ENCODE measurements around the gene NID1.

NID1 gene

DNA sequence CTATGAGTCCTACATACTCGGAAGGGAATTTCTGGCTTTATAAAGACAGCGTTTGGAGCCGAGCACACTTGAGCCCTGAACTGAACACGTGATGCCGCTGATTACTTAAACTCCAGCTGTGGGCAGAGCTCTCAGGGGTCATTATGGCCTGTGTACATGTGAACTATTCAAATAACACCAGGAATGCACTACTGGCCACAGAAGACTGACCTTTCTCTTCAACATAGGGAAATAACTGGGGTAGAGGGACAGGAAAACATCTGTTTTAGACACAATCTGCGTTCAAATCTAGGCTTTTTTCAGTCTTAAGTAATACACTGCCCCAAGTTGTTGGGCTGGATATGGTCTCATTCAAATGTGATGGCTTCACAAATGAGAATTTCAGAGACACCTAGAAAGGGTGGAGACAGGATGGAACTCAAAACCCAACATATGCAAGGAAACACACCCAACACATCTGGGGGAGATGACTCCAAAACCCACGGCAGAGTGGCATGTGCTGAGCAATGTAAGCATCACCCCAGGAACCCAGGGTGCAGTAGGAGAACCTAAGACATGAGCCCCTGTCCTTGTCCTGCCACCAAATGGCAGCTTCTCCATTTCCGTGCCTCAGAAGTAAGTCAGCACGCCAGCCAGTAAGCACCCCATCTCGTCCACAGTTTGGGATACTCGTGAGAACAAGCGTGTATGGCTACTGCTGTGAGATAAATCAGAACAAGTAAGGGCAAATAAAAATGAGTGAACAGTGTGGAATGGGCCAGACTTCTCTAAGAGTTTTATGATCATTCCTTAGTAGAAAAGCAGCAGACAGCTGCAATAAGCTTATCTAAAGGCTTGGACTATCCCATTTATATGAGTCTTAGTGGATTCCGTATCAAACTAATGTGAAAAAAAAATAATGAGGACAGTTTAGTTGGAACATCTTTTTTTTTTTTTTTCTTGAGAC, 24.9 kb downstream of the NID1 start:
- no peak overlapping the region for H3K4me3 ChIP-seq (ENCODE audit: low read depth, low read length)
- DNase-seq (ENCODE audit: low read depth) = peak; percentile 68

DNA sequence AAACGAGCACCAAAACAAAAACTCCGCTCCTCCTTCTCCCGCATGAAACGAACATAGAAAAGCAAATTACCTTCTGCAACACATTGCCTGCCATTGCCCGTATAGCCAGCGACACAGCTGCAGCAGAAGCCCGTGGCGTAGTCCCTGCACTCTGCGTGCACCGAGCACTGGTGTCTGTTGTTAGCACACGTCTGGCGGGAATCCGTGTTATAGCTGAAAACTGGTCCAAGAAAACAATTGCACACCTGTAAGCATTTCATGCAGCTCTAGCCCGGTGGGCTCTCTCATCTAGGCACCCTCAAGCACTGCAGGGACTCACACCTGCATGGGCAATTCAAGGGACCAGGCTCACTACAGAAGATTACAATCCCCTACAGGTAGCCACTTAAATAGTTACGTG, 26.9 kb downstream of the NID1 start:
- DNase-seq (ENCODE audit: low read depth) = no peak
- H3K4me3 ChIP-seq (ENCODE audit: low read depth, low read length) = no peak overlapping the region

DNA sequence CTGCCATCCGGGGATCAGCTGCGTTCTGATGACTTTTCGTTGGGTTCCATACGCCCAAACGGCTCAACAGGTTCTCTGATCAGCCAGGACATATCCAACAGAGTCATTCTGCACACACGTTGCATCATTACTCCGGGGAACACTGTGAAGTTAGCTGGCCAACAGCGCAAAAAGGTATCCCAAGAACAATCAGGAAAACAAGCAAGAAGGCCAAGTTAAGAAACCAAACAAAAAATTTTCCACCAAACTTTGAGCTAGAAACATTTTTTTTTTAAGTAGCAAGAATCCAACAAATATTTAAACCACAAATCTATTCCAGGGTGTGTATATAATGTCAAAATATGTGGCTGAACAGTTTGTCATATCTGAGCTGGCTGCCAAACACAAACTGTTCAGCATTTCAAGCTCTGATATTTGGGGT, 29.2 kb downstream of the NID1 start:
- no peak overlapping the region for H3K4me3 ChIP-seq (ENCODE audit: low read depth, low read length)
- DNase-seq (ENCODE audit: low read depth) = no peak

DNA sequence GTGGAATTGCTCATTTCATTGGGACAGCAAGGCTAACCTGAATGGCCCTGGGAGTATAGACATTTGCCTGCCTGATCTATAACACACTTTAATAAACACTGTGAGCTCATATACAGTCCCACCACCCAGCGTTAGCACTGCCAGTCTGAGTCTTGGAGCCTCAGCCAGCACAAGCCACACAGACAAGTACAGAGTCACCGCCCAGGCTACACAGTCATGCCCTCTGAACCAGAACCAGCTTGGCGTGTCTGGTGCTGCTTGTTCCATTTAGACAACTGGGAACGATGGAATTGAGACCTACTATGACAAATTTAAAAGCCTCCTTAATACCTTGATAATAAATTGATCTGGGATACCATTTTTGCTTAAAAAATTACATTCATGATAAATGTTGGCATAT, 31.6 kb downstream of the NID1 start:
- no peak for DNase-seq (ENCODE audit: low read depth)
- no peak overlapping the region for H3K4me3 ChIP-seq (ENCODE audit: low read depth, low read length)

DNA sequence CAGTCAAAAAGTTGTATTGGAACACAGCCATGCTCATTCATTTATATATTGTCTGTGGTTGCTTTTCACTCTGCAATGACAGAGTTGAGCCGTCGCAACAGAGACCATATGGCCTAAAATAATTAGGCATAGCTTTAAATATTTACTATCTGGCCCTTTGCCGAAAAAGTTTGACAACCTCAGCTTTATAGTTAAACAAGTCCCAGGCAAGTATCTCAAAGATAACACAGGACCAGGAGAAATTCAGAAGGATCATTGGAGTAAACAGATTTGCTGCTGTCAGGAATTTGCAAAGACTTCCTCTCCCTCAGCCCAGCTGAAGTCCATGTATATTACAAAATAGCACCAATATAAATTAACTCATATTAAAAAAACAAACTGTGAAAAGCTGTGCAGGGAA, 34.4 kb downstream of the NID1 start:
- DNase-seq (ENCODE audit: low read depth) = no peak
- H3K4me3 ChIP-seq (ENCODE audit: low read depth, low read length) = no peak overlapping the region

DNA sequence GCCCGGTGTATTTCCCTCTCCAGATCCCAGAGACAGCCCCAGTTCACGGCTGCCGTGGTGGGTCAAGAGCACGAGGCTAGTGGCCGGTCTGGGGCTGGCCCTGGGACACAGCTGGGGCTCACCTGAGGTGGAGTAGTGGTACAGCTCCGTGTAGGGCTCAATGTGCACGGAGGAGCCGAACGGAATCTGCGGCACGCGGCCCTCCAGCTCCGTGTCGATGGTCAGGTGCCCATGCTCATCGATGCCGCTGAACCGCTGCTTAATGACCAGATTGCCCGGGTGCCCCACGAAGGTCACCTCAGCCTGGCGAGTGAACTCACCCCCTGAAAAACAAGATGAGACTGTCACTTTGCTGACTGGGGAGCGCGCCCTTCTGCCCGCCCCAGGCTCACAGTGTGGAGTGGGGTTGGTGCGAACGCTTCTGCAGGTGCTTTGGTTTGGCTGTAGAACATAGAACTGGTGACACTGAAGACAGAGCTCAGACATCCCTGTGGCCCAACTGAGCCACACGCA, 35.4 kb downstream of the NID1 start:
- no peak overlapping the region for H3K4me3 ChIP-seq (ENCODE audit: low read depth, low read length)
- no peak for DNase-seq (ENCODE audit: low read depth)

DNA sequence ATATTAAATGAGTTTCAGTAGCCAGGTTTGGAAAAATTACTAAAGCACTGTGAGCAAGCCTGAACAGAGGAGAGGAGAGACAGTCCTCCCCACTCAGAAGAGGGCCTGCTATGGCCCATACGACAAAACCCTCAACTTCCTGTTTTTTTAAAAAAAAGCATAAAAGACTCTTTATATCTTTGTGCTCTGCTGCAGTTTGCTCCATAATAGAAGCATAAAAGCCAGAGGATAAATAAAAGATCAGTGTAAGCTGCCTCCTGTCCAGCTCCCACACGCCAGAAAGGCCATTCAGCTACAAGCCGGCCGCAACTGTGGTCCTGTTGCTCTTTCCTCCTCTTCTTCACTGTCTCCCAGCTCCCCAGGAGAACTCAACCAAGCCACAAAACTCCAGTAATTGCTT, 37.8 kb downstream of the NID1 start:
- DNase-seq (ENCODE audit: low read depth) = no peak
- H3K4me3 ChIP-seq (ENCODE audit: low read depth, low read length) = no peak overlapping the region

DNA sequence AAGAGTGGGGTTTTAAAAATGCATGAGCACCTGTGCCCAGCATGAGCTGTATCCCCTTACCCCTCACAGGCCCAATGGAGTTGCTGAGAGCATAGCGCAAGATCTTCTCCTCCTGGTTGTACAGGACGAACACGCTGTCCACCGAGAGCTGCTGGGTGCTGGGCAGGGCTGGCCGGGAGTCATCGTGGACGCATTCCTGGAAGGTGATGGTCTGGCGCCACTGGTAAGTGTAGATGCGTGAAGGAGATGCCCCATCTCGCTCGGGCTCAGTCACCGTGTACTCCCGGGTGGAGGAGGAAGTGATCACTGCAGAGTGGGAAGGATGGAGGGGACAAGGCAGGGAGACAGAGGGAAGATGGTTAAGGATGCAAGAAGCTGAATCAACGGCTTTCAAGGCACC, 39.1 kb downstream of the NID1 start:
- no peak for DNase-seq (ENCODE audit: low read depth)
- no peak overlapping the region for H3K4me3 ChIP-seq (ENCODE audit: low read depth, low read length)

DNA sequence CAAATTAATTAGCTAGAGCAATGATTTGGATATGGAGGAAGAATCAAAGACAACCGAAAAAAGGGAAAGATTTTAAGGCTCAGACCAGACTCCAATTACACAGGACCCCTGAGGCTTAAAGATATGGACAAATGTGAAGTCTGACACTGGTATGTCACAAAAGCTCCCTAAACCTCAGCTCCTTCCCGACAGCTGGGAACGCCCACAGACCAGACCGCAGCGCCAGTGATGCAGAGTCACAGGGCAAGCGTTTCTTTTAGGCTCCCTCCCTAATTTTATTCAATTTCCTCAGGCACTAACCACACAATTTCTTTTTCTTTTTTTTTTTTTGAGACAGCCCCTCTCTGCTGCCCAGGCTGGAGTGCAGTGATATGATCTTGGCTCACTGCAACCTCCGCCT, 40.2 kb downstream of the NID1 start:
- no peak overlapping the region for H3K4me3 ChIP-seq (ENCODE audit: low read depth, low read length)
- no peak for DNase-seq (ENCODE audit: low read depth)

DNA sequence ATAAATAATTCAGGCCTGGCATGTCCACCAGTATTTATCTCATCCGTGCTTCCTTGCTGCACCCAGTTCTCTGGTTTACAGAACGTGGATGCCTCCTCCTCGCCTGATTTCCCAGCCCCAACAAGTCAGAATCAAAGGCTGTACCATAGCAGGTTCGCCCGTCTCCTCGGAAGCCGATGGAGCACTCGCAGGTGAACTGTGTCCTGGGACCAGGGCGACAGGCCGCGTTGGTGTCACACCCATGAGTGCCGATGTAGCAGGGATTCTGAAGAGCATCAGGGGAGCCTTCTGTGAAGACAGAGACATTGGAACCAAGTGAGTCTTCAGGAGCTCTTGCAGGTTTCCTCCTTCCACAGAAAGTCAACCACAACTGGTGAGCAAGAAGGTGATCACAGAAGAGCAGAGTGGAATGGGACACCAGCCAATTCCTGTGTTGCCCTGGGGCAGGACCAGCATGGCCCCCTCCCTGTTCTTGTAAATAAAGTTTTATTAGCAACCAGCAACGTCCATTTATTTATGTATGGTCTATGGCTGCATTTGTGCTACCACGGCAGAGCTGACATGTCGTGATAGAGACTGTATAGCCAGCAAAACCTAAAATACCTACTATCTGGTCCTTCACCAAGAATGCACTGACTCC, 40.8 kb downstream of the NID1 start:
- DNase-seq (ENCODE audit: low read depth) = no peak
- no peak overlapping the region for H3K4me3 ChIP-seq (ENCODE audit: low read depth, low read length)

DNA sequence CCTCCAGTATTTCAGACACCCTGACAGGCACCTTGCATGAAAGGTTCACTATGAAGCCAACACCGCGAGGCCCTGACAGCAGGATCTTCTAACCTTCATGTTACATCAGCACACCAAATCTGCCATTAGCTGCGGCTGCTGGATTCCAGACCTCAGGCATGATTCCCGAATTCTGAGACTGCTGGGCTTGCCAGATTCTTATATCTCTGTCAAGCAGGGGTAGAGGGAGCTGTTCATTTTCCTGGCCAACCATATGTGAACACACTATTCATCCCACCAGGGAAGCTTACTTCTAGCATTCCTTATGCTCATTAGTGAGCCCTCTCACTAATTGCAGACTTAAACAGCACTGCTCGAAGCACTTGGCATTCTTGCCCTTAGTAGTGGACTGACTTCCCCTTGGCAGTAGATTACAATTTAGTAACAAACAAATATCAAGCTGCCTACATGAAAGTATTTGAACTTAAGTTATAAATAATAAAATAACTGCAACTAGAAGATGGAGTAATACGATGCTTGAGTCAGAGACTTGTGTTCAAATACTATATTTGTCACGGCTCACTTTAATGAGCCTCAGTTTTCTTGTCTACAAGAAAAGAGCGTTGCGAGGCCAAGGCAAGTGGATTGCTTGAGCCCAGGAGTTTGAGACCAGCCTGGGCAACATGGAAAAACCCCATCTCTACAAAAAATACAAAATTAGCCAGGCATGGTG, 43.3 kb downstream of the NID1 start:
- H3K4me3 ChIP-seq (ENCODE audit: low read depth, low read length) = no peak overlapping the region
- DNase-seq (ENCODE audit: low read depth) = no peak

DNA sequence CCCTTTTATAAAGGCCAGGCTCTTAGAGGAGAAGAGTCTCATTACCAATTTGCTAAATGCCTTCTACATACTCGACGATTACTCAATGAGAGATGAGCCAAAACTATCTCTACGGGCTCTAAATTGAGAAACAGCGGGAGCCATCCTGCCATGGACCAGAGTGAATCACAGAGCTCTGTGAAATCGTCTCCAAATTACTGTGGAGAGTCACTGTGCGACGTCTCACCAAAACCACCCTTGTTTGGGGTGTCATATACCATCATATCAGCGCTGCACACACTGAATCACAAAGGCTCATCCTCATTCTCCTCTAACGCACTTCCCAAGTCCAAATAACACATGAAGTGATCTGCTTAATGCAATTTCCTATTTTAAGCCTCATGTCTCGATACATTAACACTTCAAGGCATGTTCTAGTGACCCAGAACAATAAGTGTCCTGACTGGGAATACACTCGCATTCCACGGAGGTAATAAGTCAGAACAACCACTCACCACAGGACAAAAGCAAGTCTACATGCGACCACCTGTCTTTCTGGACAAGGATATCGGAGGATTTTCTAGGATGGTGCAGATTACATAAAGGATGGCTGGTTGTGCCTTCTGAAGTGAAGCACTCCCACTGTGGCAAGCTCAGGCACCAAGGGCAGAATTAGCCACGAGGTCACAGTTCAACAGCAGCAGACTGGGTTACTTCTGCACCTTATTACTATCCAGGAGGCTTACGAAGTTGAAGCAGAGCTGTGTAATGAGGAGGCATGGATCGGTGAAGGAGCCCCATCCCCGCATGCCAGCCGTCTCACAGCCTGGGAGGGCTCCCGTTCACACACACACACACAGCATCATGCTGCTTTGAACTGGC, 44.3 kb downstream of the NID1 start:
- DNase-seq (ENCODE audit: low read depth) = no peak

DNA sequence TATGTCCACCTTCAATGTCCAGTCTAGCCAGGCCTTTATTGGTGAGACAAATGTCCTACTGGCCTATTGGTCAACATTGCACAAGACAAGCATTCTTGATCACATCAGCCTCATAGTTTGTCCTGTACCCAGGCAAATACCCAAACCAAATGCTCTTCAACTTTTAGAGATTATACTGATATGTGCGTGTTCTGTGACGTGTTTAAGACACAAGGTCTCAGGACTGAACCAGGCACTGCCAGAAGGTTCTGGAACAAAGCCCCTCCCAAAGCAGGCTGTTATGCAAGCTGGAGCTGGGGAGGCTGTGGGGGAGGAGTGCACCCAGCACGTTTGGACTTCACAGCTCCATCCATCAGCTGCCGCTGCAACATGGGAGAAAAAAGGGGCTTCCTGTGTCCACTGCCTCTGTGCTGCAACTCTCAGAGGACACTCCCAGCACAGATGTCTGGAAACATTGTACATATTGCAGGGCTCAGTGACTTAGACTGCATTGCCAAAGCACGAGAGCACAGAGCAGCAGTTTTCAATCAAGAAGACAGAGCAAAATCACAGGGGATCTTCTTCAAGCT, 45.9 kb downstream of the NID1 start:
- no peak overlapping the region for H3K4me3 ChIP-seq (ENCODE audit: low read depth, low read length)
- peak; percentile 94 for DNase-seq (ENCODE audit: low read depth)

More for the DNA sequence above, 44.3 kb downstream of the NID1 start:
- H3K4me3 ChIP-seq (ENCODE audit: low read depth, low read length) = no peak overlapping the region

DNA sequence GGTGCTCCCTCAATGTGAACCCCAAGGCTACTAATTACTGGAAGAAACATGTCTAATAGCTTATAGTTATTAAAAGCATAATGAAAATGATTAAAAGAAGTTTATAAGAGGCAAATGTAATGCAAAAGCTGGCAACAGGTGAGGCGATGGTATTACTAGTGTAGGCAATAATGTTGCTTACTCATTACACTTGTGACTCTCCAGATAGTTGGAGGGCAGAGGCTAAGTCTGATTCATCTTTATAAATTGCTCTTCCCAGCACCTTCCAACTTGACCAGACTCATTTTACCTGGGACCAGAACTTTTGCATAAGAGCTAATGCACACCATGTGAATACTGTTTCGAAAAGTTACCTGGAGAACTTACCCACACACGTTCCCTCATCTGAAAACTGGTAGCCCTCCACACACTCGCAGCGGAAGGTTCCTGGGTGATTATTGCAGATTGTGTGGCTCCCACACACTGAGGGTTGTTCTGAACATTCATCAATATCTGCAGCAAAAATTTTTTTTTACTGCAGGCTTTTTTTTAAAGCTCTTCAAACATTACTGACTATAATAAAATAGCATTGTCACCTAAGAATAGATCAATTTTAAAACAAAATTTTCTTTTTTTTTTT, 48.0 kb downstream of the NID1 start:
- DNase-seq (ENCODE audit: low read depth) = no peak
- H3K4me3 ChIP-seq (ENCODE audit: low read depth, low read length) = no peak overlapping the region

DNA sequence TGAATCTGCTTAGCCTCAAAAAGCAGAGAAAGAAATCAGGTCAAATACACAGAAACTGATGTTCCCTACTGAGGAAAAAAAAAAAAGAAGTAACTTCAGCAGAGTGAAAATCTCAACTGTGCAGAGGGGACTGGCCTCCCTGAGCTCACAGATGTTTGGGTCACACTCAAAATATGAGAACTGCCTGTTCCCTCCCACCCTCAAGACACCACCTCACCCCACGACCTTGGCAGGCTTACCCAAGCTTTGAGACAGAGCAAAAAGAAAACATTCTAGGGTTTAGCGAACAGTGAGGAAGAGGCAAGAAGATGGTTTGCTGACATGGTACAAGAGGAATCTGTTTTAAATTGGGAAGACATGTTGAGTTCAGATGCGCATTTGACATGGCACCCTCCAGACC, 48.8 kb downstream of the NID1 start:
- H3K4me3 ChIP-seq (ENCODE audit: low read depth, low read length) = no peak overlapping the region
- DNase-seq (ENCODE audit: low read depth) = peak; percentile 96

DNA sequence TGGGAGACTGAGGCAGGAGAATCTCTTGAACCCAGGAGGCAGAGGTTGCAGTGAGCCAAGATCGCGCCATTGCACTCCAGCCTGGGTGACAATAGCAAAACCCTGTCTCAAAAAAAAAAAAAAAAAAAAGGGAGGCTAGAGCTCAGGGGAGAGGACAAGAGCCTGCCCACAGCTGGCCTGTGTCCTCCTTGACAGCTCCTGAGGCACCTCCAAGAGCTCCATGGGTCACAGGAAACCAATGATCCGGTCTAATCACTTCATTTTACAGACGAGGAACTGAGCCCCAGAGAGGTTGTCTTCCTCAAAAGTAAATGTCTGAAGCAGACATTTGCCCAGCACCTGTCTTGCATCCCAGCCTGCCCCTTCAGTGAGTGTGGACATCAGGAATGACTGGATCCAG, 49.4 kb downstream of the NID1 start:
- no peak overlapping the region for H3K4me3 ChIP-seq (ENCODE audit: low read depth, low read length)

DNA sequence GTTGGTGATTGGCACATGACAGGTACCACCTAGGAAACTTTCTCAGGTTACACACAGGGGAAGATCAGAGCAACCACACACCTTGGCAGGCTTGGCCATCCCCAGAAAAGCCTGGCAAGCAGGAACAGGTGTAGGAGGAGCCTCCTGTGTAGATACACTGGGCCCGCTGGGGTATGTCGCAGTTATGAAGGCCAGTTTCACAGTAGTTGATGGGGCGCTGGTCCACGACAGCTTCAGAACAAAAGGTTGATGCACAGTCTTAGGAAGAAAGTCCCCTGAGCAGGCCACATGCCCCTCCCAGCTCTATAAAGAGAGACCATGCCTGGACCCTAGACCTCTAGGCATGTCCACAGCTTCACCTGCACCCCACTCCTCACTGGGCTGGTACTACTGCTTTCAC, 51.6 kb downstream of the NID1 start:
- no peak overlapping the region for H3K4me3 ChIP-seq (ENCODE audit: low read depth, low read length)
- DNase-seq (ENCODE audit: low read depth) = no peak

More for the DNA sequence above, 49.4 kb downstream of the NID1 start:
- no peak for DNase-seq (ENCODE audit: low read depth)

DNA sequence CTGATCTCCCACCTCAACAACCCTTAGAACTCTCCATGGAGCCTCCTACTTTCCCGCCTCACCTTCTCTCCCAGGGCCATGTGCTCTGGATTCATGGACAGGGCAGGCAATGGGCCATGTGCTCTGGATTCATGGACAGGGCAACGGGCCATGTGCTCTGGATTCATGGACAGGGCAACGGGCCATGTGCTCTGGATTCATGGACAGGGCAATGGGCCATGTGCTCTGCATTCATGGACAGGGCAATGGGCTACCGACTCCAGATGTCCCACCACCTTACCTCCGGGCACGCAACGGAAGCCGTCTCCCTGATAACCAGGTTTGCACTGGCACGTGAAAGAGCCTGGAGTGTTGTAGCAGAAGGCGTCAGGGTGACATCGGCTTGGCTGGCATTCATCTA, 53.2 kb downstream of the NID1 start:
- no peak for DNase-seq (ENCODE audit: low read depth)
- no peak overlapping the region for H3K4me3 ChIP-seq (ENCODE audit: low read depth, low read length)

DNA sequence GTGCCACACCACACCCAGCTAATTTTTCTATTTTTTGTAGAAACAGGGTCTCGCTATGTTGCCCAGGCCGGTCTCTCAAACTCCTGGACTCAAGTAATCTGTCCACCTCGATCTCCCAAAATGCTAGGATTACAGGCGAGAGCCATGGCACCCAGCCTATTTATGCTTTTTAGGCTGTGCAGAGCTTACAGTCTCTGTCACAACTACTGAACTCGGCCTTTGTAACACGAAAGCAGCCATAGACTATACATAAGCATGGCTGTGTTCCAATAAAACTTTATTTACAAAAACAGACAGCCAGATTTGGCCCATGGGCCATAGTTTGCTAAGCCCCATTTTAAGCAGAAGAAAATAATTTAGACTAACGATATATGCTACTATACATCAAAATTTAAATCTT, 54.4 kb downstream of the NID1 start:
- no peak overlapping the region for H3K4me3 ChIP-seq (ENCODE audit: low read depth, low read length)
- DNase-seq (ENCODE audit: low read depth) = no peak
